Measurements from ENCODE around the gene TANC1.

- no peak for TF ChIP-seq POLR2A (IDR thresholded peaks at IDR 0.05)
- no peak for TF ChIP-seq POLR2AphosphoS5 (IDR thresholded peaks at IDR 0.05)
- no peak for TF ChIP-seq EP300 (IDR thresholded peaks at IDR 0.05; ENCODE audit: low read depth)
- no peak for TF ChIP-seq CTCF (IDR thresholded peaks at IDR 0.05)
Measured at GRCh38 chr2:159086826-159087225, 118.4 kb downstream of the TANC1 start.

All from transverse colon (tissue), 4 donors.